ENCODE data around the gene MAML2. TPM values are rescaled to one million over a fixed set of nuclear protein-coding genes. Genes with fewer than 3 reads are reported as not detected.

Gene MAML2
- total and polyA plus RNA-seq, 2 of the 8 experiments (the other 6 are each of a cell fraction or from before 2014, with no cell fraction given): 3.8 to 6.6 TPM

- TF ChIP-seq CHD7 (IDR thresholded peaks at IDR 0.05; ENCODE audit: insufficient replicate concordance, low read length) (no peak), SRF (IDR thresholded peaks at IDR 0.05; ENCODE audit: low read depth, low read length) (no peak), SP2 (IDR thresholded peaks at IDR 0.05; ENCODE audit: low read length) (no peak), CHD1 (IDR thresholded peaks at IDR 0.05; ENCODE audit: low read depth, low read length) (no peak)
Observed at GRCh38 chr11:96197103-96197502, 145.9 kb downstream of the MAML2 start (continued).
